GM21529 (cell line): ENCODE data around the gene USP17L18.
"Not testable (repeated sequence)": the region's sequence is repeated elsewhere in the genome, so short reads cannot be mapped to it uniquely, and the experiment has no call there.

Experiments used
- ATAC-seq: cut with Tn5 transposase; IDR thresholded peaks from one replicate; pipeline ENCODE4 v1.9.1; 2021; ENCODE audit not compliant: unreplicated experiment

The USP17L18 gene, protein sequence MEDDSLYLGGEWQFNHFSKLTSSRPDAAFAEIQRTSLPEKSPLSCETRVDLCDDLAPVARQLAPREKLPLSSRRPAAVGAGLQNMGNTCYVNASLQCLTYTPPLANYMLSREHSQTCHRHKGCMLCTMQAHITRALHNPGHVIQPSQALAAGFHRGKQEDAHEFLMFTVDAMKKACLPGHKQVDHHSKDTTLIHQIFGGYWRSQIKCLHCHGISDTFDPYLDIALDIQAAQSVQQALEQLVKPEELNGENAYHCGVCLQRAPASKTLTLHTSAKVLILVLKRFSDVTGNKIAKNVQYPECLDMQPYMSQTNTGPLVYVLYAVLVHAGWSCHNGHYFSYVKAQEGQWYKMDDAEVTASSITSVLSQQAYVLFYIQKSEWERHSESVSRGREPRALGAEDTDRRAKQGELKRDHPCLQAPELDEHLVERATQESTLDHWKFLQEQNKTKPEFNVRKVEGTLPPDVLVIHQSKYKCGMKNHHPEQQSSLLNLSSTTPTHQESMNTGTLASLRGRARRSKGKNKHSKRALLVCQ

DNA sequence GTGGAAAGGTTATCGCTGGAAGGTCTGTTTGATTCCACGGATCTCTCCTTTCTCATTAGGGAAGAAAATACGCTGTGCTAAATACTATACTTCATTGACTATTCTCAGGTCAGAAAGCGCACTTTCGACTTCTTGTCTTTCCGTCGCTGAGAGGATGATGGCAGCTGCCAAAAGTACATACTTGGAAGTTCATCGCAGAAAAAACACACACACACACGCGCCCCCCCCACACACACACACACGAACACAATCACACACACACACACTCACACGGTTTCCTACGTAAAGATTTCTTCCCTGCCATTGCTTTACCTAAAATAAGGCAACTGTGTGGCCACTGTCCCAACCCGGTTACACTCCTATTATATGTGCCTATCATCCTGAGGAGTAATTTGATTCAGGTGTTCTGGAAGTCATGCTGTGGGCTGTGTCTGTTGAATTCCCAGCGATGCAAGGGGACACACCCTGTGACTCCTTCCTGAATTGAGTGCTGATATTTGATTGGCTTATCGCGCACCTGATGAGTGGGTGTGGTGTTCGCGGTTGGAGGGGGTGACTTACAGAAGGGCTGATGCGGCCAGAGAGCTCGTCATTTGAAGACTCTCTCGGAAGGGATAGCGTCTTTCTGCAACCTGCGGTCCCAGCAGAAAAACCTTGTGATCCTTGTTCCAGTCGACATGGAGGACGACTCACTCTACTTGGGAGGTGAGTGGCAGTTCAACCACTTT is at the start of gene USP17L18:
TSS of gene USP17L18 (plus strand) at position 678 of the 728 bp plus-strand sequence. CDS start at position 678, 0 bp downstream.
- ATAC-seq, result not testable (repeated sequence)

DNA sequence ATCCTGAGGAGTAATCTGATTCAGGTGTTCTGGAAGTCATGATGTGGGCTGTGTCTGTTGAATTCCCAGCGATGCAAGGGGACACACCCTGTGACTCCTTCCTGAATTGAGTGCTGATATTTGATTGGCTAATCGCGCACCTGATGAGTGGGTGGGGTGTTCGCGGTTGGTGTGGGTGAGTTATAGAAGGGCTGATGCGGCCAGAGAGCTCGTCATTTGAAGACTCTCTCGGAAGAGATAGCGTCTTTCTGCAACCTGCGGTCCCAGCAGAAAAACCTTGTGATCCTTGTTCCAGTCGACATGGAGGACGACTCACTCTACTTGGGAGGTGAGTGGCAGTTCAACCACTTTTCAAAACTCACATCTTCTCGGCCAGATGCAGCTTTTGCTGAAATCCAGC is 38.1 kb upstream of the USP17L18 start, which contains the start of gene USP17L10:
TSS of gene USP17L10 (plus strand) at position 301 of the 400 bp plus-strand sequence. CDS start at position 301, 0 bp downstream.
- ATAC-seq, result not testable (repeated sequence)

DNA sequence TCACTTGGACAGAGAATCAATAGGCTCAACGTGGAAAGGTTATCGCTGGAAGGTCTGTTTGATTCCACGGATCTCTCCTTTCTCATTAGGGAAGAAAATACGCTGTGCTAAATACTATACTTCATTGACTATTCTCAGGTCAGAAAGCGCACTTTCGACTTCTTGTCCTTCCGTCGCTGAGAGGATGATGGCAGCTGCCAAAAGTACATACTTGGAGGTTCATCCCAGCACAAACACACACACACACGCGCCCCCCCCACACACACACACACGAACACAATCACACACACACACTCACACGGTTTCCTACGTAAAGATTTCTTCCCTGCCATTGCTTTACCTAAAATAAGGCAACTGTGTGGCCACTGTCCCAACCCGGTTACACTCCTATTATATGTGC is 33.7 kb upstream of the USP17L18 start:
- not testable (repeated sequence) for ATAC-seq

DNA sequence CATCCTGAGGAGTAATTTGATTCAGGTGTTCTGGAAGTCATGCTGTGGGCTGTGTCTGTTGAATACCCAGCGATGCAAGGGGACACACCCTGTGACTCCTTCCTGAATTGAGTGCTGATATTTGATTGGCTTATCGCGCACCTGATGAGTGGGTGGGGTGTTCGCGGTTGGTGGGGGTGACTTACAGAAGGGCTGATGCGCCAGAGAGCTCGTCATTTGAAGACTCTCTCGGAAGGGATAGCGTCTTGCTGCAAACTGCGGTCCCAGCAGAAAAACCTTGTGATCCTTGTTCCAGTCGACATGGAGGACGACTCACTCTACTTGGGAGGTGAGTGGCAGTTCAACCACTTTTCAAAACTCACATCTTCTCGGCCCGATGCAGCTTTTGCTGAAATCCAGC is 33.3 kb upstream of the USP17L18 start, which contains the start of gene USP17L11:
TSS of gene USP17L11 (plus strand) at position 301 of the 400 bp plus-strand sequence. CDS start at position 301, 0 bp downstream.
- ATAC-seq, result not testable (repeated sequence)

GRCh38 chr4:9219852-9220251 is 28.6 kb upstream of the USP17L18 start, which contains the start of gene USP17L12:
USP17L12 (plus strand) TSS chr4:9220152; CDS start chr4:9220152, 0 bp downstream.
- not testable (repeated sequence) for ATAC-seq

- not testable (repeated sequence) for ATAC-seq
Observed at GRCh38 chr4:9224596-9224995, 23.8 kb upstream of the USP17L18 start, which contains the start of gene USP17L13. USP17L13 (plus strand) TSS chr4:9224896; CDS start chr4:9224896, 0 bp downstream.

- ATAC-seq, result not testable (repeated sequence)
Observed at GRCh38 chr4:9230249-9230648, 18.2 kb upstream of the USP17L18 start.

DNA sequence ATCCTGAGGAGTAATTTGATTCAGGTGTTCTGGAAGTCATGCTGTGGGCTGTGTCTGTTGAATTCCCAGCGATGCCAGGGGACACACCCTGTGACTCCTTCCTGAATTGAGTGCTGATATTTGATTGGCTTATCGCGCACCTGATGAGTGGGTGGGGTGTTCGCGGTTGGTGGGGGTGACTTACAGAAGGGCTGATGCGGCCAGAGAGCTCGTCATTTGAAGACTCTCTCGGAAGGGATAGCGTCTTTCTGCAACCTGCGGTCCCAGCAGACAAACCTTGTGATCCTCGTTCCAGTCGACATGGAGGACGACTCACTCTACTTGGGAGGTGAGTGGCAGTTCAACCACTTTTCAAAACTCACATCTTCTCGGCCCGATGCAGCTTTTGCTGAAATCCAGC is 14.3 kb upstream of the USP17L18 start, which contains the start of gene USP17L15:
TSS of gene USP17L15 (plus strand) at position 301 of the 400 bp plus-strand sequence. CDS start at position 301, 0 bp downstream.
- not testable (repeated sequence) for ATAC-seq

GRCh38 chr4:9238461-9238860 is 10.0 kb upstream of the USP17L18 start:
- ATAC-seq, result not testable (repeated sequence)

- not testable (repeated sequence) for ATAC-seq
Observed at GRCh38 chr4:9243579-9243978, 4.9 kb upstream of the USP17L18 start, which contains the start of gene USP17L17. USP17L17 (plus strand) TSS chr4:9243879; CDS start chr4:9243879, 0 bp downstream.

- not testable (repeated sequence) for ATAC-seq
Observed at GRCh38 chr4:9253078-9253477, 4.6 kb downstream of the USP17L18 start, which contains the start of gene USP17L19. USP17L19 (plus strand) TSS chr4:9253378; CDS start chr4:9253378, 0 bp downstream.

- not testable (repeated sequence) for ATAC-seq
Observed at GRCh38 chr4:9257824-9258223, 9.4 kb downstream of the USP17L18 start, which contains the start of gene USP17L20. USP17L20 (plus strand) TSS chr4:9258124; CDS start chr4:9258124, 0 bp downstream.

DNA sequence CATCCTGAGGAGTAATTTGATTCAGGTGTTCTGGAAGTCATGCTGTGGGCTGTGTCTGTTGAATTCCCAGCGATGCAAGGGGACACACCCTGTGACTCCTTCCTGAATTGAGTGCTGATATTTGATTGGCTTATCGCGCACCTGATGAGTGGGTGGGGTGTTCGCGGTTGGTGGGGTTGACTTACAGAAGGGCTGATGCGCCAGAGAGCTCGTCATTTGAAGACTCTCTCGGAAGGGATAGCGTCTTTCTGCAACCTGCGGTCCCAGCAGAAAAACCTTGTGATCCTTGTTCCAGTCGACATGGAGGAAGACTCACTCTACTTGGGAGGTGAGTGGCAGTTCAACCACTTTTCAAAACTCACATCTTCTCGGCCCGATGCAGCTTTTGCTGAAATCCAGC is 14.1 kb downstream of the USP17L18 start, which contains the start of gene USP17L21:
TSS of gene USP17L21 (plus strand) at position 301 of the 400 bp plus-strand sequence. CDS start at position 301, 0 bp downstream.
- not testable (repeated sequence) for ATAC-seq

DNA sequence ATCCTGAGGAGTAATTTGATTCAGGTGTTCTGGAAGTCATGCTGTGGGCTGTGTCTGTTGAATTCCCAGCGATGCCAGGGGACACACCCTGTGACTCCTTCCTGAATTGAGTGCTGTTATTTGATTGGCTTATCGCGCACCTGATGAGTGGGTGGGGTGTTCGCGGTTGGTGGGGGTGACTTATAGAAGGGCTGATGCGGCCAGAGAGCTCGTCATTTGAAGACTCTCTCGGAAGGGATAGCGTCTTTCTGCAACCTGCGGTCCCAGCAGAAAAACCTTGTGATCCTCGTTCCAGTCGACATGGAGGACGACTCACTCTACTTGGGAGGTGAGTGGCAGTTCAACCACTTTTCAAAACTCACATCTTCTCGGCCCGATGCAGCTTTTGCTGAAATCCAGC is 18.9 kb downstream of the USP17L18 start, which contains the start of gene USP17L22:
TSS of gene USP17L22 (plus strand) at position 301 of the 400 bp plus-strand sequence. CDS start at position 301, 0 bp downstream.
- ATAC-seq, result not testable (repeated sequence)

DNA sequence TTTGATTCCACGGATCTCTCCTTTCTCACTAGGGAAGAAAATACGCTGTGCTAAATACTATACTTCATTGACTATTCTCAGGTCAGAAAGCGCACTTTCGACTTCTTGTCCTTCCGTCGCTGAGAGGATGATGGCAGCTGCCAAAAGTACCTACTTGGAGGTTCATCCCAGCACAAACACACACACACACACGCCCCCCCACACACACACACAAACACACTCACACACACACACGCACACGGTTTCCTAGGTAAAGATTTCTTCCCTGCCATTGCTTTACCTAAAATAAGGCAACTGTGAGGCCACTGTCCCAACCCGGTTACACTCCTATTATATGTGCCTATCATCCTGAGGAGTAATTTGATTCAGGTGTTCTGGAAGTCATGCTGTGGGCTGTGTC is 23.3 kb downstream of the USP17L18 start:
- ATAC-seq, result not testable (repeated sequence)
